Measurements from ENCODE around the gene GPT2. TPM values are rescaled to one million over a fixed set of nuclear protein-coding genes. Genes with fewer than 3 reads are reported as not detected.

Gene GPT2
- total RNA-seq, 1 experiment from 2014 or later, result 68.8 TPM

- no peak within 1 kb of the TSS for H2AK5ac ChIP-seq (ENCODE audit: insufficient read length, low read length)
- H3K23ac ChIP-seq (ENCODE audit: insufficient read length, low read depth, low read length), result no peak within 1 kb of the TSS
- Mint-ChIP-seq H3K4me3 (peak within 1 kb of the TSS; percentile 91 to 93), H3K9me3 (no peaks in the 10 kb centered on the region; a peak in 1 of 5 replicates), H3K36me3 (ENCODE audit: insufficient read depth in 1 of 3, low read depth in 3 of 3) (peaks cover 25 to 38% (median 33%) of the 10 kb centered on the region in 3 experiments), H3K27me3 (ENCODE audit: low read depth) (no peaks in the 10 kb centered on the region), H3K4me1 (peaks cover 38 to 43% of the 10 kb centered on the region in 2 experiments), H3K27ac (peak within 1 kb of the TSS; percentile 97 to 98 (median 98))
- peaks cover 8% of the 10 kb centered on the region for H3K23me2 ChIP-seq (ENCODE audit: insufficient read length, low read depth, low read length, poor library complexity, severe bottlenecking)
- H2BK12ac ChIP-seq (ENCODE audit: insufficient read length, low read depth, low read length), result no peak within 1 kb of the TSS
- no peaks in the 10 kb centered on the region for H4K20me1 ChIP-seq (ENCODE audit: control insufficient read depth, insufficient read depth, insufficient read length)
- no peaks in the 10 kb centered on the region for H3K9me3 ChIP-seq (ENCODE audit: control insufficient read depth, low read depth, low read length)
- H3K4me2 ChIP-seq (ENCODE audit: insufficient read depth, insufficient read length, low read length), result peak within 1 kb of the TSS; percentile 97
- H3K4ac ChIP-seq (ENCODE audit: low read depth, low read length), result no peak within 1 kb of the TSS; the same call in 1 of the 2 replicates
- no peak within 1 kb of the TSS for H2BK5ac ChIP-seq (ENCODE audit: insufficient read length, low read length)
- no peak within 1 kb of the TSS for H2BK20ac ChIP-seq (ENCODE audit: low read depth, low read length, poor library complexity, severe bottlenecking)
- peaks cover 15% of the 10 kb centered on the region; the same call in 1 of the 2 replicates for H3K79me2 ChIP-seq (ENCODE audit: insufficient read depth, low read length)
- WGBS (ENCODE audit: extremely low coverage, insufficient read length, low lambda C conversion rate), result no CpG with 5 or more reads among the region's 86 CpGs
- peaks cover 2% of the 10 kb centered on the region for H3K4me1 ChIP-seq (ENCODE audit: insufficient read depth, low read length)
- peak within 1 kb of the TSS; percentile 93 for H3K14ac ChIP-seq (ENCODE audit: insufficient read depth, low read length)
- H3K9ac ChIP-seq (ENCODE audit: extremely low read depth, insufficient read length, low read length), result peak within 1 kb of the TSS; percentile 86
- peak within 1 kb of the TSS; percentile 32 for H3K27ac ChIP-seq (ENCODE audit: insufficient read length, low read depth, low read length)
- TF ChIP-seq, protein P1, sequence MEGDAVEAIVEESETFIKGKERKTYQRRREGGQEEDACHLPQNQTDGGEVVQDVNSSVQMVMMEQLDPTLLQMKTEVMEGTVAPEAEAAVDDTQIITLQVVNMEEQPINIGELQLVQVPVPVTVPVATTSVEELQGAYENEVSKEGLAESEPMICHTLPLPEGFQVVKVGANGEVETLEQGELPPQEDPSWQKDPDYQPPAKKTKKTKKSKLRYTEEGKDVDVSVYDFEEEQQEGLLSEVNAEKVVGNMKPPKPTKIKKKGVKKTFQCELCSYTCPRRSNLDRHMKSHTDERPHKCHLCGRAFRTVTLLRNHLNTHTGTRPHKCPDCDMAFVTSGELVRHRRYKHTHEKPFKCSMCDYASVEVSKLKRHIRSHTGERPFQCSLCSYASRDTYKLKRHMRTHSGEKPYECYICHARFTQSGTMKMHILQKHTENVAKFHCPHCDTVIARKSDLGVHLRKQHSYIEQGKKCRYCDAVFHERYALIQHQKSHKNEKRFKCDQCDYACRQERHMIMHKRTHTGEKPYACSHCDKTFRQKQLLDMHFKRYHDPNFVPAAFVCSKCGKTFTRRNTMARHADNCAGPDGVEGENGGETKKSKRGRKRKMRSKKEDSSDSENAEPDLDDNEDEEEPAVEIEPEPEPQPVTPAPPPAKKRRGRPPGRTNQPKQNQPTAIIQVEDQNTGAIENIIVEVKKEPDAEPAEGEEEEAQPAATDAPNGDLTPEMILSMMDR (conservative IDR thresholded peaks at IDR 0.05), result no peak
- no peak within 1 kb of the TSS for H2BK15ac ChIP-seq (ENCODE audit: low read depth, low read length)
- H2AFZ ChIP-seq (ENCODE audit: low read length), result no peak within 1 kb of the TSS
- H3K79me1 ChIP-seq (ENCODE audit: insufficient read depth, low read depth, low read length, poor library complexity, severe bottlenecking), result no peaks in the 10 kb centered on the region
- H4K8ac ChIP-seq (replicated peaks; ENCODE audit: insufficient read length, low read depth, low read length), result no peak within 1 kb of the TSS
- no peaks in the 10 kb centered on the region for H3K27me3 ChIP-seq (ENCODE audit: insufficient read depth, low read length)
- no peak within 1 kb of the TSS for H3T11ph ChIP-seq (ENCODE audit: low read length)
- peak; percentile 88 for DNase-seq
- no peak within 1 kb of the TSS for H4K91ac ChIP-seq (ENCODE audit: insufficient read length, low read depth, low read length)
- peak within 1 kb of the TSS; percentile 15 for H4K5ac ChIP-seq (ENCODE audit: insufficient read length, low read depth, low read length)
- H3K18ac ChIP-seq (ENCODE audit: insufficient read length, low read depth, low read length), result peak within 1 kb of the TSS; percentile 83
- no peak within 1 kb of the TSS for H3K56ac ChIP-seq (ENCODE audit: insufficient read length, low read depth, low read length)
- no peak within 1 kb of the TSS for H2BK120ac ChIP-seq (ENCODE audit: low read depth, low read length, poor library complexity, severe bottlenecking)
These were observed 89.2 kb downstream of the GPT2 start, which contains the start of gene DNAJA2 for GRCh38 chr16:46973207-46973995. Gene DNAJA2, minus strand, starts transcription at chr16:46973674. Its CDS starts 102 bp downstream, at chr16:46973572.
